Measurements from ENCODE around the gene MLLT3.
A peak's percentile ranks its signal among the peaks of the same experiment; 100 is the strongest.

DNA sequence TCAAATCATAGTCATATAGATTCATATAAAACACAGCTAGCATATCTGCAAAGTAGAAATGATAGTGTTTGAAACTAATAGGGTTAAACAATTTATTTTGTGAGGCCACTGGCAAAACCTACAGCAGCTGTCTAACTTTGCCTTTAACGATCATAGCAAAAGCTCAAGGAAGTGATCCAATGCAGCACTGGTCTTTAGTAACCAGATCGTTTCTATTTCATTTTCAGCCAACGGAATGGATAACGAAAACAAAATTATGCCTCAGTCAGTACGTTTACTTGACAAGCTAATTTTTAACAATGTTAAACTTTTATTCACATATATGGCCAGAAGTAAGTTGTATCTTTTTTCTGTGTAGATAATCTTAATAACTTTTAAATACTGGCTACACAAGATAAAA is 17.7 kb downstream of the MLLT3 start:
- TF ChIP-seq POLR2AphosphoS5 (IDR thresholded peaks at IDR 0.05; ENCODE audit: insufficient read depth in 1 of 2, low read depth in 1 of 2) (peak in 1 of 2 donors; percentile 11), POLR2A (IDR thresholded peaks at IDR 0.05) (no peak)
- TF ChIP-seq, protein P1, sequence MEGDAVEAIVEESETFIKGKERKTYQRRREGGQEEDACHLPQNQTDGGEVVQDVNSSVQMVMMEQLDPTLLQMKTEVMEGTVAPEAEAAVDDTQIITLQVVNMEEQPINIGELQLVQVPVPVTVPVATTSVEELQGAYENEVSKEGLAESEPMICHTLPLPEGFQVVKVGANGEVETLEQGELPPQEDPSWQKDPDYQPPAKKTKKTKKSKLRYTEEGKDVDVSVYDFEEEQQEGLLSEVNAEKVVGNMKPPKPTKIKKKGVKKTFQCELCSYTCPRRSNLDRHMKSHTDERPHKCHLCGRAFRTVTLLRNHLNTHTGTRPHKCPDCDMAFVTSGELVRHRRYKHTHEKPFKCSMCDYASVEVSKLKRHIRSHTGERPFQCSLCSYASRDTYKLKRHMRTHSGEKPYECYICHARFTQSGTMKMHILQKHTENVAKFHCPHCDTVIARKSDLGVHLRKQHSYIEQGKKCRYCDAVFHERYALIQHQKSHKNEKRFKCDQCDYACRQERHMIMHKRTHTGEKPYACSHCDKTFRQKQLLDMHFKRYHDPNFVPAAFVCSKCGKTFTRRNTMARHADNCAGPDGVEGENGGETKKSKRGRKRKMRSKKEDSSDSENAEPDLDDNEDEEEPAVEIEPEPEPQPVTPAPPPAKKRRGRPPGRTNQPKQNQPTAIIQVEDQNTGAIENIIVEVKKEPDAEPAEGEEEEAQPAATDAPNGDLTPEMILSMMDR (IDR thresholded peaks at IDR 0.05), result no peak

Measured in vagina (tissue), 2 donors.